Cardiac septum (tissue), 1 donor: Measurements from ENCODE around the gene TNFRSF13B. TPM values are rescaled to one million over a fixed set of nuclear protein-coding genes. Genes with fewer than 3 reads are reported as not detected.
"Not testable (repeated sequence)": the region's sequence is repeated elsewhere in the genome, so short reads cannot be mapped to it uniquely, and the experiment has no call there.

Source experiments
- DNase-seq: peaks from one replicate; pipeline ENCODE4 v3.0.0-alpha.2; 2020; ENCODE audit warnings: low spot score
- intact Hi-C: fragments of 100-400 bp; cut with DNase I; formaldehyde crosslinking; loops from one replicate; pipeline ENCODE4 v1.14.0; 2022
- total RNA-seq: library from RNA; stranded (reverse); fragmentation: NEBNext Ultra II Directional; extraction: Animal tissue kit (Norgen Biotek cat#: 25700); gene quantifications from one replicate; pipeline ENCODE4 v1.2.1, GENCODE V29; 2021
- donor health status: DM: no; HTN: no; CAD: no.

The TNFRSF13B gene
- total RNA-seq, 1 donor from 2014 or later = not detected

GRCh38 chr17:16972346-16972745 lies 428 bp upstream of the TNFRSF13B start:
- intact Hi-C loops = no loop called here

GRCh38 chr17:16969931-16970906 lies 1.7 kb downstream of the TNFRSF13B start:
- DNase-seq = no peak
- intact Hi-C loops = no loop called here

More at GRCh38 chr17:16972346-16972745, 428 bp upstream of the TNFRSF13B start:
- DNase-seq = no peak

- intact Hi-C loops = no loop called here
- no peak for DNase-seq
Observed at GRCh38 chr17:16968786-16969185, 3.1 kb downstream of the TNFRSF13B start.

DNA sequence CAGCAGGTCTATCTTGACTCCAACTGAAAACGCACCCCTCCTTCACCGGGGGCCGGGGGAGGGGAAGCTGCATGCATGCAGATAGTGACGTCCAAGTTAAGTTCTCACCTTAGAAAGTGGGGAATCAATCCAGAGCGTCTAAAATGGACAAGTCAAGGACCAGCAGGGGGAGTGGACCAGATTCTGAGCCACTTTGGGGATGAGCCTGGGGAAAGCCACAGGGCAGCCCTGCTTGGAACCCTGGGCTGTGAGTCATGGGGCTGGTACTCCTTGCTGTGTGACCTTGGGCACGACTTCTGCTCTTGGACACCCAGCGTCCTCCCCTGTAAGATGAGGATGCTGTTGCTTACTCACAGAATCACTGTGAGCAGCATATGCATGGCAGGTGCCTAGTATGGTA lies 9.1 kb downstream of the TNFRSF13B start:
- no peak for DNase-seq
- intact Hi-C loops = no loop called here

GRCh38 chr17:16961792-16962191 lies 10.1 kb downstream of the TNFRSF13B start:
- intact Hi-C loops = no loop called here
- DNase-seq = no peak

- DNase-seq, intact Hi-C loops: not testable (repeated sequence)
Observed at GRCh38 chr17:16961022-16961421, 10.9 kb downstream of the TNFRSF13B start.

DNA sequence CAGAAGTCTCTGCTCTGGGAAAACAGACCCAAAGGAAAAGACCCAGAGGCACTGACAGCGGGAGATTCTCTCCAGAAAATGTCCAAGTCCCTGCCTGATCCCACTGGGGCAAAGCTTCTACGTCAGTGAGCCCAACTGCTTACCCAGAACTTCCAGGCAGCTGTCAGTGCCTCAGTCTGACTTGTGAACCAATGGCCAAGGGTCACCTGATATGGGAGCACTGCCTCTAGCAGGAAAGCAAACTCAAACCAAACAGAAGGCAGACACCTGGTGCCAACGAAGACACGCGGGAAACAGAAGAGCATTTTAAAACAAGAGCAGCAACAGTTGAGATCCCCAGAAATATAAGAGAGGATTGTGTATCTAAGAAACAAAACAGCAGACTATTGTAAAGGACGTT lies 16.9 kb downstream of the TNFRSF13B start:
- intact Hi-C loops, DNase-seq: not testable (repeated sequence)

- DNase-seq = no peak
- intact Hi-C loops = no loop called here
Observed at GRCh38 chr17:16954521-16954920, 17.4 kb downstream of the TNFRSF13B start.

- DNase-seq = no peak
- intact Hi-C loops = no loop called here
Observed at GRCh38 chr17:16953841-16954240, 18.1 kb downstream of the TNFRSF13B start.

DNA sequence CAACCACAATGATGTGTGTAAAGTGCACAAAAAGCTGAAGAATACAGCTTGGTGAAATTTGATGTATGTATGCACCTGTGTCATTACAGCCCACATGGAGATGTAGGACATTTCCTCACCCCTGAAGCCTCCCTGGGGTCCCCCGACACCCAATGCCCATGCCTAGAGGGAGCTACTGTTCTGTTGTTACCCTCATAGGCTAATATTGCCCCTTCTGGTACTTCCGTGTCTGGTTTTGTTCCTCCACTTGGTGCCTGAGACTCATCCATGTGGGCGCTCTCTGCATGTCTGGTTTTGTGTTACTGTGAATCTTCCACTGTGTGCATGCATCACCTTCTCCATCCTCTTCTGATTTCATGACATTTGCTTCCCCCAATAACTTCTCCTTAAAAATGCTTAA lies 18.6 kb downstream of the TNFRSF13B start:
- intact Hi-C loops = no loop called here
- no peak for DNase-seq

DNA sequence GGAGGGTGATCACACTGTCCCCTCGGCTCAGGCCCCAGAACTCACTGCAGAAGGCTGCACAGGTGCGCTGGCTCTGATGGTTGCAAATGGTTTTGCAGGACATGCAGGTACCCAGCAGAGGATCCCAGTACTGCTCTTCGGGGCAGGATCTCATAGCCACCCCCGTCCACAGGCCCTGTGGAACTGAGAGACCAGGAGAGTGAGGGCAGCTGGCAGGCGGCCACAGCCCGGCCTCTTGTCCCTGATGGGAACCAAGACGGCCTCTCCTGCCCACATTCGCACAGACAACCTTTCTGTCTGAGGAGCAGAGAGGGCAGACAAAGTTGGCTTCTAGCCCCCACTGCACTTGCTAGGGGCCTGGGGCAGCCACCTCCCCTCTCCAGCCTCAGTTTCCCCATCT lies 19.5 kb downstream of the TNFRSF13B start:
- DNase-seq = no peak
- intact Hi-C loops = no loop called here

GRCh38 chr17:16950488-16950887 lies 21.4 kb downstream of the TNFRSF13B start:
- intact Hi-C loops = no loop called here
- no peak for DNase-seq

DNA sequence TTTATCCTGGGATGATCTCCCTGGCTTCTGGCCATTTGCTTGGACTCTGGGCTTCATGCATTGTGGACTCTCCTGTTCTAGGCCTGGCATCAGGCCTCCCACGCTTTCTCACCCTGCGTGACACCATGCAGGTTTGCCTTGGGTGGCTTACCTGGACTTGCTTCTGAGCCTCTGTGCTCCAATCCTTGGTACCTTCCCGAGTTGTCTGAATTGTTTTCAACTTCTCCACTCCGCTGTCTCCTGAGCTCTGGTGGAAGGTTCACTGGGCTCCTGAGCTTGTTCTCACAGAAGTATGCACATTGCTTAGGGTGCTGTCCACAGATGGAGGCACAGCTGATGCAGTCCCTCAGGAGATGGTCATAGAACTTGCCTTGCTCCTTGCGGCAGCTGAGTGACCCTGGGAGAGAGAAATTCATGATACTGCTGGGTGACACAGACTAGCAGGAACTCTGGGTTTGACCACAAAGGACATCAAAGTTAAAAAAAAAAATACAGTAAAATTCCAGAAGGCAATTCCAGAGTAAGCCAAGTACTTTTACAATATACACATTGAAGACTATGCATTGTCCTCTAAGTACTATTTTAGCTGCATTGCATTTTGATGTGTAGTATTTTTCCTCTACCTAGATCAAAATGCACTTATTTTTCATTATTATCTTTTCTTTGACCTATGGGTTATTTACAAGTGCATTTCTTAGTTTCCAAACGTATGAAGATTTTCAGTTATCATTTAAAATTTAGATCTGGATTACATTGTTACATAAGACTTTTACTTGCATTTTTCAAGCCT lies 23.1 kb downstream of the TNFRSF13B start:
- no peak for DNase-seq

DNA sequence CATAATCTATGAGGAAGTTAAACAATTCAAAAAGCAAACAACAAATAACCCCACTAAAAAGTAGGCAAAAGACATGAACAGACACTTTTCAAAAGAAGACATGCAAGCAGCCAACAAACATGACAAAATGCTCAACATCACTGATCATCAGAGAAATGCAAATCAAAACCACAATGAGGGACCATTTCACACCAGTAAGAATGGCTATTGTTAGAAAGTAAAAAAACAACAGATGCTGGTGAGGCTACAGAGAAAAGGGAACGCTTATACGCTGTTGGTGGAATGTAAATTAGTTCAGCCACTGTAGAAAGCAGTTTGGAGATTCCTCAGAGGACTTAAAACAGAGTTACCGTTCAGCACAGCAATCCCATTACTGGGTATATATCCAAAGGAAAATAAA lies 24.4 kb downstream of the TNFRSF13B start:
- intact Hi-C loops = no loop called here
- DNase-seq = no peak

More for the DNA sequence above, 23.1 kb downstream of the TNFRSF13B start:
- intact Hi-C loops = no loop called here

GRCh38 chr17:16945663-16946218 lies 26.2 kb downstream of the TNFRSF13B start:
- intact Hi-C loops = no loop called here
- no peak for DNase-seq

GRCh38 chr17:16945136-16945482 lies 26.8 kb downstream of the TNFRSF13B start:
- DNase-seq = no peak

DNA sequence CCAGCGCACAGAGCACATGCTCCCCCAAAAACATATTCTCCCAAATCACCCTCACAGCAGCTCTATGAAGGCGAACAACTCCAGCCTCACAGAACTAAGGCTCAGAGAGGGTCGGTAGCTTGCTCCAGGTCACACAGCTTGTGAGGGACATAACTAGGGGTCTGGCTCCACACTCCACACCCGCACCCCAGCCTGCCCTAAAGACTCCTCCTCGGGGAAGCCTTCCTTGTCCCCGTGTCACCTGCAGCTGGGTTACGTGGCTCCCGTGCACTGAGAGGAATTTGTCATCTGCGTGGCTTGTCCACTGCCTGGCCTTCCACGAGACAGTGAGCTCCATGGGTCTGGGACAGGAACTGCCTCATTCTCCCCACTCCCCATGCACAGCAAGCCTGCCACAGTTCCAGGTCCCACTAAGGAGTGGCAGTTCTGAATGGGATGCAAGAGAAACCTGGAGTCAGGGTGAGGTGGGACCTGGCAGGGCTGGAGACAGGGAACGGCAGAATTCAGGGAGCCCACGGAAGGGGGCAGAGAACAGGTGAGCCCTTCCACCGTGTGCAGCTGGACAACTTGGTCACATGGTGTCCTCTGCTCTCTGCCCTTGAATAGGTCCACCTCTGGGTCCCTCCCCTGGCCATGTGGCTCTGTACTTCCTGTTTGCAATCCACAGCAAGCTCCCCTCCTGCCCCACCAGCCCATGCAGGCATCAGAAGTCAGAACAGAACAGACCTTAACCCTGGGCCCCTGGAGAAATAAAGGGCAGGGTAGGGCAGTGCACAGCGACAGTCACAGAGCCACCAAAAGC lies 27.4 kb downstream of the TNFRSF13B start:
- no peak for DNase-seq
- intact Hi-C loops = no loop called here

More at GRCh38 chr17:16945136-16945482, 26.8 kb downstream of the TNFRSF13B start:
- intact Hi-C loops = no loop called here

GRCh38 chr17:16943541-16944333 lies 28.2 kb downstream of the TNFRSF13B start:
- DNase-seq = no peak
- intact Hi-C loops = no loop called here

DNA sequence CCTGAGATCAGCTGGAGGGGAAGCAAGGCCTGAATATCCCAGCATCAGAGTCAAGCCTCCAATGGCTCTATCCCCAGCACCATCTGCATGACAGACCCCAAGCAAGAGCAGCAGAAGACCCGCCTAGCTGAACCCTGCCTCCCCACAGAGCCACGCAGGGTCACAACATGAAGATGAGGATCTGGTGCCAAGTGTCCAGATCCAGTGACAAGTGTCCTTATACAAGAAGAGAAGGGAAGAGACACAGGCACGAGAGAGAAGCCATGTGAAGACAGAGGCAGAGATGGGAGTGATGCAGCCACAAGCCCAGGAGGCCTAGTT lies 28.9 kb downstream of the TNFRSF13B start:
- intact Hi-C loops = no loop called here
- DNase-seq = no peak
